Endothelial cell of umbilical vein (primary cell): Measurements from ENCODE around the gene PRRX1. TPM values are rescaled to one million over a fixed set of nuclear protein-coding genes. Genes with fewer than 3 reads are reported as not detected.

ENCODE experiments used
- BruUV-seq: library from RNA; stranded (reverse); fragments of 400-500 nt; replicated peaks from 2 replicates; lab custom pipeline; 2021; lab: Mats Ljungman, UMichigan
- CTCF ChIA-PET: fragments of 300-600, 350-600 bp; sonication (Branson Sonifier 250); formaldehyde crosslinking; loops from one replicate; lab custom pipeline; 2021; ENCODE audit warnings: antibody characterized with exemption, inconsistent platforms; lab: Charles Lee
- POLR2A ChIA-PET: fragments of 300-600, 350-600 bp; sonication (Branson Sonifier 250); formaldehyde crosslinking; loops from one replicate; lab custom pipeline; 2021; ENCODE audit warnings: antibody characterized with exemption, inconsistent platforms; lab: Charles Lee
- DNase-seq: peaks from one replicate; pipeline ENCODE4 v3.0.0-alpha.2; 2011; ENCODE audit warnings: low read depth, low spot score
- FAIRE-seq: peaks from 2 replicates; lab custom pipeline; 2011; peaks lifted over from hg19 to GRCh38; lab: Jason Lieb, UNC
- H2AFZ ChIP-seq: 2 replicates; pipeline ENCODE4 v1.6.0; 2012; ENCODE audit warnings: low read depth, low read length, control low read depth, inconsistent platforms
- H3K27ac ChIP-seq: 2 replicates; pipeline ENCODE4 v1.5.1; 2011; ENCODE audit warnings: low read depth, mild to moderate bottlenecking, control low read depth, low read length, moderate library complexity; ENCODE audit not compliant: insufficient read depth
- H3K27me3 ChIP-seq, 2 experiments: 2 replicates each; pipeline versions ENCODE4 v1.6.0 to v1.6.1; 2011; ENCODE audit warnings: low read length in 2 of 2, mixed read lengths in 1 of 2; ENCODE audit not compliant: control insufficient read depth in 2 of 2, insufficient read depth in 2 of 2
- H3K36me3 ChIP-seq, 2 experiments: 2 replicates in 1 of 2; 3 replicates in 1 of 2; pipeline ENCODE4 v1.5.1; 2011; ENCODE audit warnings: low read length in 2 of 2, mild to moderate bottlenecking in 1 of 2, moderate library complexity in 1 of 2; ENCODE audit not compliant: control insufficient read depth in 2 of 2, insufficient read depth in 2 of 2; ENCODE audit errors: extremely low read depth in 1 of 2
- H3K4me1 ChIP-seq: 3 replicates; pipeline ENCODE4 v1.5.1; 2011; ENCODE audit warnings: mild to moderate bottlenecking, low read length; ENCODE audit not compliant: control insufficient read depth, insufficient read depth; ENCODE audit errors: extremely low read depth
- H3K4me2 ChIP-seq: 2 replicates; pipeline ENCODE4 v1.6.1; 2011; ENCODE audit warnings: low read length, control low read depth, mixed read lengths; ENCODE audit not compliant: insufficient read depth
- H3K4me3 ChIP-seq, 3 experiments: fragments of 200-600 bp in 1 of 3; sonication (generic), shearing (Covaris generic) in 1 of 3; replicated peaks in 1 of 3; 2 replicates each; pipeline ENCODE4 v1.5.1; 2011 to 2016; ENCODE audit warnings: control low read depth in 3 of 3, low read length in 3 of 3, mild to moderate bottlenecking in 2 of 3, inconsistent platforms in 1 of 3, low read depth in 1 of 3, moderate library complexity in 1 of 3; ENCODE audit not compliant: insufficient read depth in 1 of 3
- H3K79me2 ChIP-seq: 2 replicates; pipeline ENCODE4 v1.6.0; 2012; ENCODE audit warnings: low read length, inconsistent platforms; ENCODE audit not compliant: control insufficient read depth, insufficient read depth
- H3K9ac ChIP-seq: replicated peaks from 2 replicates; pipeline ENCODE3; 2011; ENCODE audit warnings: low read length, control low read depth; ENCODE audit not compliant: insufficient read depth; ENCODE audit errors: extremely low read depth
- H3K9me1 ChIP-seq: replicated peaks from 3 replicates; pipeline ENCODE4 v1.6.0; 2011; ENCODE audit warnings: mild to moderate bottlenecking, low read length; ENCODE audit not compliant: control insufficient read depth, insufficient read depth; ENCODE audit errors: extremely low read depth
- H3K9me3 ChIP-seq: replicated peaks from 2 replicates; pipeline ENCODE4 v1.5.1; 2012; ENCODE audit warnings: low read length, inconsistent platforms; ENCODE audit not compliant: control insufficient read depth, insufficient read depth
- H4K20me1 ChIP-seq: replicated peaks from 2 replicates; pipeline ENCODE3; 2011; ENCODE audit warnings: mild to moderate bottlenecking, low read length; ENCODE audit not compliant: control insufficient read depth, insufficient read depth; ENCODE audit errors: extremely low read depth
- CTCF ChIP-seq, 2 donors: IDR thresholded peaks; 1 replicate in 1 of 2; 2 replicates in 1 of 2; pipeline ENCODE4 v1.5.1; 2011; ENCODE audit warnings: low read length in 2 of 2, mild to moderate bottlenecking in 2 of 2, moderate library complexity in 2 of 2, control low read depth in 1 of 2, inconsistent platforms in 1 of 2, low read depth in 1 of 2; ENCODE audit not compliant: insufficient read depth in 1 of 2; ENCODE audit errors: extremely low read depth in 1 of 2
- EZH2 ChIP-seq: IDR thresholded peaks from 2 replicates; pipeline ENCODE4 v1.6.1; 2012; ENCODE audit warnings: borderline replicate concordance, low read depth, mild to moderate bottlenecking, moderate library complexity, low read length, inconsistent platforms; ENCODE audit not compliant: severe bottlenecking
- FOS ChIP-seq: IDR thresholded peaks from 2 replicates; pipeline ENCODE4 v1.6.1; 2011; ENCODE audit warnings: mild to moderate bottlenecking, low read length, moderate library complexity, borderline replicate concordance; ENCODE audit not compliant: insufficient read depth
- GATA2 ChIP-seq: IDR thresholded peaks from 2 replicates; pipeline ENCODE4 v1.7.0; 2011; ENCODE audit warnings: low read depth, mild to moderate bottlenecking, moderate library complexity, mixed read lengths, low read length; ENCODE audit not compliant: insufficient read length, insufficient read depth
- JUN ChIP-seq: IDR thresholded peaks from 2 replicates; pipeline ENCODE4 v1.6.1; 2011; ENCODE audit warnings: borderline replicate concordance, low read depth; ENCODE audit not compliant: insufficient read length, insufficient read depth
- MAX ChIP-seq: IDR thresholded peaks from 2 replicates; pipeline ENCODE4 v1.6.1; 2011; ENCODE audit not compliant: insufficient read depth, insufficient read length
- MYC ChIP-seq: IDR thresholded peaks from one replicate; pipeline ENCODE4 v1.6.1; 2011; ENCODE audit warnings: mild to moderate bottlenecking, low read depth, low read length
- POLR2A ChIP-seq: IDR thresholded peaks from 2 replicates; pipeline ENCODE4 v1.6.1; 2012; ENCODE audit warnings: low read depth, mild to moderate bottlenecking, control low read depth, low read length
- POLR2AphosphoS5 ChIP-seq: IDR thresholded peaks from 2 replicates; pipeline ENCODE4 v1.6.1; 2012; ENCODE audit warnings: low read depth, mild to moderate bottlenecking, control low read depth, low read length, moderate library complexity; ENCODE audit not compliant: insufficient read depth
- dilution Hi-C: fragments of 300-500 bp; cut with MboI; formaldehyde crosslinking; loops from one replicate; pipeline ENCODE4 v1.15.0; 2019; ENCODE audit warnings: low sequenced_read_pairs; ENCODE audit not compliant: extremely low pct_ligation_motif_present
- intact Hi-C: fragments of 100-400 bp; cut with micrococcal nuclease; formaldehyde crosslinking; loops from one replicate; pipeline ENCODE4 v1.10.0; 2022
- polyA plus RNA-seq, 4 experiments: library from polyadenylated mRNA; depleted of rRNA in 3 of 4; stranded (reverse) in 3 of 4; unstranded in 1 of 4; fragments of >200 nt; gene quantifications; 2 replicates each; pipeline versions ENCODE4 v1.2.1 to v1.2.3, GENCODE V29; 2011 to 2012; ENCODE audit warnings: missing spikeins in 1 of 4
- total RNA-seq: library from RNA; stranded (reverse); gene quantifications from 2 replicates; pipeline ENCODE4 v1.2.3, GENCODE V29; 2021

Gene PRRX1
- total and polyA plus RNA-seq, 2 donors (not counting 3 experiments of a cell fraction or from before 2014, with no cell fraction given): 0.03 TPM; not detected in 1

GRCh38 chr1:170666541-170667254, 2.8 kb downstream of the PRRX1 start:
- no peak overlapping the region for H3K9ac ChIP-seq
- no peak for FAIRE-seq
- peaks cover 47 to 49% of the 10 kb centered on the region in 2 experiments for H3K27me3 ChIP-seq
- dilution Hi-C loops: no loop called here
- no peak overlapping the region for H2AFZ ChIP-seq
- intact Hi-C loops: loop anchor here (10.0 kb wide), 3 partner anchors 232 to 652 kb away; partner anchors contain the start of gene KIFAP3
- CTCF ChIA-PET: interaction anchor here (1.3 to 7.8 kb wide), 3 partner anchors 23 to 261 kb away, joined by 3 to 45 read pairs (median 3); no protein-coding TSS in a partner anchor
- H3K9me1 ChIP-seq: no peaks in the 10 kb centered on the region
- H3K4me2 ChIP-seq: no peak overlapping the region
- peaks cover 12% of the 10 kb centered on the region for H3K4me1 ChIP-seq
- no peaks in the 10 kb centered on the region for H3K36me3 ChIP-seq
- TF ChIP-seq GATA2 (no peak), CTCF (IDR thresholded peaks at IDR 0.05; ENCODE audit: extremely low read depth in 1 of 2, insufficient read depth in 1 of 2, low read depth in 1 of 2, low read length in 2 of 2) (no peak), POLR2A (no peak), JUN (no peak), POLR2AphosphoS5 (no peak), MYC (no peak), MAX (no peak), EZH2 (no peak), FOS (no peak)
- POLR2A ChIA-PET: no interaction called here
- no peak overlapping the region for H3K4me3 ChIP-seq
- BruUV-seq: no TSS peak
- no peaks in the 10 kb centered on the region for H4K20me1 ChIP-seq
- no peaks in the 10 kb centered on the region for H3K9me3 ChIP-seq
- DNase-seq: no peak
- H3K27ac ChIP-seq: no peak overlapping the region
- H3K79me2 ChIP-seq: no peaks in the 10 kb centered on the region
